ENCODE measurements around the gene PPARG.

The PPARG gene

DNA sequence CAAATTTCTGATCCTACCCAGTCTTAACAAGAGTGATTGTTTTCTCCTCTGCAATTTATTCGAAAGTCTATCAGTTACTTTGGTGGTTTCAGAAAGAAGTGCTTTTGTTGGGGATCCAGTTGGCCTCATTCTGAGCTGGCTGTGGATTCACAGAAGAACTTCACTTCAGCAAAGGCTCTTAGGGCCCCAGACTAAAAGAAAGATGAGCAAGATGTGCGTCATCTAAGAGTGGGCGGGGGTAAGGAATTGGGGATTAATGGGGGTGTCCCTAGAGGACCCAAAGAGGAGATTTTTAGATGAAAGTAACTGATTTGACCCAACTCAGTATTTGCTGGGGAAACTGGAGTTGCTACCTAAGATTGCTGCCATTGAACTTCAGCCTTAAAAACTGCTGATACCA is 131.5 kb downstream of the PPARG start:
- DNase-seq = no peak

DNA sequence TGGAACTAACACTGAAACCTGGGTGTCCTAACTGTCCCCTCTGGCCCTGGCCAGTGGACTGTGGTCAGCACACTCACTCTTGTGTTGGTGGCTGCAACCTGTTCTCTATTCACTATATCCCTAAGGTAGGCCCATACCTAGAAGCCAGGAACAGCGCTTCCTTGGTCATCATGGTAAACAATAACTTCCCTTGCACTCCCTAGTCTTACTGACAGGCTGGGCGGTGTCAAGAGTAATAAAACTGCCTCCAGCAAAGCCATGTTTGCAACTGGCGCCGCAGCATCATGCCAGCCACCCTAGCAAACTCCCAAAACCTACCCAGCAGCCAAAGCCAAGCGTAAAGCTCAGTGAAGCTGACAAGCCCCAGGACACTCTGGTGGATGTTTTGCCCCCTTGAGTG is 132.3 kb downstream of the PPARG start:
- no peak for DNase-seq

DNA sequence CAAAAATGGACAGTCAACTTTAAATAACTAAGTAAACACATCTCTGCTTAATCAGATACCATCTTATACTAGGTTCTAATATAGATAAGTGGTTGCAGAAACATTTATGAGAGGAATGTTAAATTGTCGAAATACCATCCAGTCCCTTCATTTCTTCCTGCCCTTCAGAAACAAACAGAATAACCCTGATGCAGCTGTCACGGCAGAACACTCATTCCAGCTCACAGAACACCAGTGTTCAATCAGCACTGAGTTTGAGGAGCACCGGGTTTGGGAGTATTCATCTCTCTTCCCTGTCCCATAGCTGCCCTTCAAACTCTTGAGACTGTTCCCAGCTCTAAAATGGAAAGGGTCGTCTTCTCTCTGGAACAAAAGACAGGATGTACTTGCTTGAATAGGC is 134.3 kb downstream of the PPARG start:
- DNase-seq = no peak

DNA sequence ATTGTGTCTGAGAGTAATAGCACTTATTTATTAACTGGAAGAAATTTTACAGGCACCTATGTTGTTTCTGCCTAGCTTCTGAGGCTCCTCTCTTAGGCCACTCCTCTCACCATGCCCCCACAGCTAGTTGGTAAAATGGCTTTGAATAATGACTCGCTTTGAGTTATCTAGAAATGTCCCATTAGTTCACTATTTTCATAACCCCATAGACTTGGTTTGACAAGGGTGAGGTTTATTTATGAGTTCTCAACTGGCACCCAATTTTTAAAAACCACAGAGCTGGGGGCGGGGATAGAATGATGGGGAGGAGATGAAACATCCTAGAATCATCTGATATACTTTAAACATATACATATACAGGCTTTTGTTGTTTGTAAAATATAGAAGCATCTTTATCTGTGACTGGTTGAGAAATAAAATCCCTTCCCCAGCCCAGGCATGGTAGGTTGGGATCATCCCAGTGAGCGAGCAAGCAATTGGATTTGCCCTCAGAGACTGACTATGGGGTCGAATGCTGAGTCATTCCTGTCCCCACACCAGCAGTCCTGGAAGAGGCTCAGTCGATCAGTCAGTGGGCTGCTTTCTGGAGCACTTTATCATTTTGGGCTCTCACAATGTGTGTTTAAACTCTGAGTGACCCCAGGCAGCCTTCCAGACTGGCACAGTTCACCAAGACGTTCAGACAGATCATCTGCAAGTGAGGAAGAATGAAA is 135.2 kb downstream of the PPARG start:
- DNase-seq = no peak

DNA sequence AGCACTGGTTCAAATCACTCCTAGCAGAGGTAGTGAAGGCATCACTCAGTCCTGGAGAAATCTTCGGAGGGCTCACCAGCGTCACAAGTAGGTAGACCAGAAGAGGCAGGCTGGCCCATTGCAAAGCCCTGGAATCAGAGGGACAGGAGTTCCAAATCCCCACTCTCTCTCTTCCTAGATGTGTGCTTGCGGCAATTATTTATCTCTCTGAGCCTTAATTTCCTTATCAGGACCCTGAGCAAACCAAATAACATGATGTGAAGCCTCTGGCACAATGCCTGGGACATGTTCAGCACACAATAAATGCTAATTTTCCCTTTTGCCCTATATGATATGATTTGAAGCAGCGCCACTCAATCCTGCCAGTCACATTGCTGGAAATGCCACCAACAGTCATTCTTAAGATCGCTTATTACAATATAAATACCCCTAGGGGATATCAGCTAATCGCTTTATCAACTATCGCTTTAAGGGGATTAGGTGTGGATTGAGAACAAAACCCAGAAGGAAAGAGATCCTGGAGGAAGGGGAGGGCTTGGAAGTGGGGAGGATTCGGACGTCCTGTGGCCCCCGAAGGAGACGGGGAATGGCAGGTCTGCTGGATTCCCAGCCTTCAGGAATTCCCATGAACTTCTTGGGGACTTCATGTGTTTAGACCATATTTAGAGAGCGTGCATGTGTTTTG is 135.9 kb downstream of the PPARG start:
- DNase-seq = no peak

DNA sequence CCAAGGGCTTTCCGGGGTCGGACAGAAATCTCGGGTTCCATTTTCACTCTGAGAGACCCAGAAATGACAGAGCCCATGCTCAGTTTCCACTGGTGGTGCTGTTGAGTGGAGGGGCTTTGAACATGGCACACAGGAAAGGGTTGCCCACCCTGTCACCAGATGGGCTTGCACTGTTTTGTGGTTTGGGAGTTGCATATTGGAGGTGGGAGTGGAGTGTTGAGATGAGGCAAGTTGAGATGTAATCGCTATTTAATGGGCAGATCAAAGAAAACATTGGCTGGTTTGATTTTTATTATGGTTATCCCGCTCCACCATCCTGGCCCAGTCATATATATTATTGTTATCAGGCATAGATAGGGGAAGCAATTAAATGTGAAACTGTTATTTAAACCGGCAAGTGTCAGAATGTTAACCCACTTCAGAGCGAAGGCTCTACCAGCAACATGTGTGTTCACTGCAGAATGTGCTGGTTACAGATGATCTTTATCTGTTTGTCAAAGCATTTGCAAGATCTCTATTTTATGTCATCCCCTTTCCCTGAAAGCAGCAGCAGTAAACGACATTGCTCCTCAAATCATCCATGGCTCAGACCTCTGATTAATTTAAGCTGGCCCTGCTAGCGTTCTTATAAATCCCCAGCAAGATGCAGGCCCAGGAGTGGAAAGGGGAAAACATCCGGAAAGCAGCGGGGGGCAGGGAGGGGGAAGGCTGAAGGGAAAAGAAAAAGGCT is 137.1 kb downstream of the PPARG start:
- no peak for DNase-seq

DNA sequence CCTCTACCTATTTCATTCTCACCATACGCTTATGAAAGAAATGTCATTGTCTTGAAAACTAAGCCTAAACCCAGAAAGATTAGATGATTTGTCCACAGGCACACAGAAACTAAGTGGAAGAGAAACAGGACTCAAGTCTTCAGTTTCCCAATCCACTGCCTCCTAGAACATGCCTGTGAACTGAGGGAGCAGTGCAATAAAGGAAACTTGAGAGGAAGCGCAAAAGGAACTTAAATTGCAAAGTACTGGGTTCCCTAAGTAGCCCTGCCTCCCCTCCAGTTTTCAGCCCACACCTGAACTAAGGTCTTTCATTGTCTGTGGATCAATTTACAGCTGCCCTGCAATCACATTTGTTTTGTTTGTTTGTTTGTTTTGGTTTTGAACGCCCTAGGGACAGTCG is 138.7 kb downstream of the PPARG start:
- no peak for DNase-seq

DNA sequence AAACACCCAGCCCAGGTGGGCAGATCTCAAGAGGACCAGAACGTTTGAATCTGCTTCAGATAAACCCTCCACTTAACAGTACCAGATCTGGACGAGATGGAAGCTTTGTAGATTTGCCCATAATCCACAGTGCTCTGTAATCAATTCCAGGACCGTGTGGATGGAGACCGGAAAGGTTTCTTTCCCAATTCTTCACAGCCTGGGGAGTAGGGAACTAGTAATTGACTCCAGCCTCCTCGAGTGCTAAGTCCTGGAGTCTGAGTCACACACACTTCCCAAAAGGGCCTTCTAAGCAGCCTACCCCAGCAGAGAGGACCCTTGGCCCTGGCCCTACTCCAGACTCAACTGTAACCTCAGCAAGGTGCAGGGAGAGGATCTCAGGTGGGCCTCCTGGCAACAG is 139.3 kb downstream of the PPARG start:
- no peak for DNase-seq

DNA sequence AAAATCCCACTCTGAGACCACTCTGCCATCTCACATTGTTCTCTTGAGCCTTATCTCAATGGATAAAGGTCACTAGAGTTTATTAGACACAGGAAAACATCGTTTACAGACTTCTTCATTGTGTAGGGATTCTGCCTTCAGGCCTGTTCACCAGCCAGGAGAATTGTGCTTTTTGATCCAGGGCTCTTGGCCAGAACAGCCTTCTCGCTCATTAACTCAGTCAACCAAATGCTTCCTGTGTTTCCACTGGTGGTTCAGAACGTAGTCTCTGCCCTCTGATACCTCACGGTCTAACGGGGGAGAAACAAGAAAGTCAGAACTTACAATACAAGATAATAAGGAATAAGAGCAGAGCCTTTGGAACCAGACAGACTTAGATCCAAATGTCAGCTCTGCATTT is 141.2 kb downstream of the PPARG start:
- no peak for DNase-seq

DNA sequence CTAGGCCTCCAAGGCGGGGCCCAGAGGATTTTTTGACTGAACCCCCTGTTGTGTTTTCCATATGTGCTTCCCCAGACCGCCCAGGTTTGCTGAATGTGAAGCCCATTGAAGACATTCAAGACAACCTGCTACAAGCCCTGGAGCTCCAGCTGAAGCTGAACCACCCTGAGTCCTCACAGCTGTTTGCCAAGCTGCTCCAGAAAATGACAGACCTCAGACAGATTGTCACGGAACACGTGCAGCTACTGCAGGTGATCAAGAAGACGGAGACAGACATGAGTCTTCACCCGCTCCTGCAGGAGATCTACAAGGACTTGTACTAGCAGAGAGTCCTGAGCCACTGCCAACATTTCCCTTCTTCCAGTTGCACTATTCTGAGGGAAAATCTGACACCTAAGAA is 145.0 kb downstream of the PPARG start:
- DNase-seq = no peak

DNA sequence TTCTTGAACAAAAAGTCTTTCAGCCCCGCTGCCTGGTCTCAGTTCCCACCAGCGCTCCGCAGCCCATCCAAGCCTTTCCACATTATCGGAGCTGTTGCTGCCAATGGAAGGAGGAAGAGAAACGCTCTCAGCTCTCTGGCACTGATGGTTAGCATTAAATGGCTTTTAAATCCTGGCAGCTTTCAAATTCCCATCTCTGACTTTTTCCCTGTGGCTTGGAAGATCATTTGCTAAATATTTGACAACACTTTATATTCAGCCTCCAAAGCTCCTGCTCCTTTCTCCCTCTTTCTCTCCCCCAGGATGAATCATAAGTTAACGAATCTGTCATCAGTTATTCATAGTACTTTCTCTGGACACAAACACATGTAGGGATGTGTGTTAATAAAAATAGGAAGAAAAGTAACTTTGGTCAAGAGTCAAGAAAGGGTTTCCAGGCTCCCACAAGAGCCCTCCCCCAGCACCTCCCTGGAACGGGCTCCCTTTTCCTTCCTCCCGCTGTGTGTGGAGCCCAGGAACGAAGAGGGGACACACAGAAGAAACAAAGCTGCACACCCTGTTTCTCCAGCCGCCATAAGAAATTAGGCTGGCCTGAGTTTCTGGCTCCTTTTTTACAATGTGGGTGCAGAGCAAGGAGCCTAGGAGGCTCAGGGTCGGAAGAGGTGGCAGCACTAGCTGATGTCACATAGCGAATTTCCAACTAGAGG is 147.8 kb downstream of the PPARG start:
- DNase-seq = no peak

DNA sequence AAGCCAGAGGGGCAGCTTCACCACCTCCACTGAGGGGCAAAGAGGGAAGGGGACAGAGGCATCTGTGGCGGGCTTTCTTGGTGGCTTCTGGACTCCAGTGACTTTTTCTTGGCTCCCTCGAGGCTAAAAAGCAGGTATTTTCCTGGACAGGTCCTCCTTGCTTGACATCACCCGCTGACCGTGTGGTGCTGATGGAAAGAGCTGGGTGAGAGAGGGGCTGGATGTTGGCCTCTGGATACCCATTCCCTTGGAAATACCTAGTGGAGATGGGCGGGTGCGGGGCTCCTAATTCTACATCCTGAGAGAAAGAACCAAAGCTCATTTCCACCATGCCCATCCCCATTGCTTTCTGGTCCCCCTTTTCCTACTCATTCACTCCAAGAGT is 148.3 kb downstream of the PPARG start:
- no peak for DNase-seq

DNA sequence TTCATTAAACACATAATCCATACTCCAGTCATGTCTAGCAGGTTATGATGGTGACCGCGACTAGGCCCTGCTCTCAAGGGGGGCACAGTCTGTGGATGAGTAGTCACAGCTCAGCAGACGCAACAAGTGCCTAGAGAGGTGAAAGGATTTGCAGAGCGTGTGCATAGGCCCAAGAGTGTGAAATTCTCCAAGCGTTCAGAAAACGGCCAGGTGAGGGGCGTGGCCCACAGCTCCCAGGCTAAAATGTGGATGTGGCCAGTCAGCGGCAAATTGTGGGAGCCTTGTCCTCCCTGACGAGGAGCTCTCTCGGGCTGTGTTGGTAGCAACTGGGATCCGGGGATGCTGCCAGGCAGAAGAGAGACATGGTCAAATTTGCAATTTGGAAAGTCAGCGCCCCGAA is 149.0 kb downstream of the PPARG start:
- DNase-seq = no peak

DNA sequence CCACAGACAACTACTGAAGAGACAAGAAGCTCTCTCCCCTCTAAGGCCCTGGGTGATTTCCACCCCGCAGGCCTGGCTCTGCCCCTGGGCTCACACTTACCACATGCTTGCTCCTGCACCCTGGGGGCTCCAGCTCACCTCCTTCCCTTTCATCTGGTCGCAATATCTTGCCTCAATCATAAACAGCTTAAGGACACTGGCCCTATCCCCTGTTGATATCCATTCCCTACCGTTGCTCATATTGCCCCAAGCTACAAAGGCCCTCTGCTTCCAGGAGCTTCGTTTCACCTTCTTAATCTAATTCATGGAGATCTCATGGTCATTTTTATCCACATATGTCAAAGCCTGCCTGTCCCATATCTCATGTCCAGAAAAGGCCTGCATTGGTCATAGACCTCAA is 149.4 kb downstream of the PPARG start:
- no peak for DNase-seq

DNA sequence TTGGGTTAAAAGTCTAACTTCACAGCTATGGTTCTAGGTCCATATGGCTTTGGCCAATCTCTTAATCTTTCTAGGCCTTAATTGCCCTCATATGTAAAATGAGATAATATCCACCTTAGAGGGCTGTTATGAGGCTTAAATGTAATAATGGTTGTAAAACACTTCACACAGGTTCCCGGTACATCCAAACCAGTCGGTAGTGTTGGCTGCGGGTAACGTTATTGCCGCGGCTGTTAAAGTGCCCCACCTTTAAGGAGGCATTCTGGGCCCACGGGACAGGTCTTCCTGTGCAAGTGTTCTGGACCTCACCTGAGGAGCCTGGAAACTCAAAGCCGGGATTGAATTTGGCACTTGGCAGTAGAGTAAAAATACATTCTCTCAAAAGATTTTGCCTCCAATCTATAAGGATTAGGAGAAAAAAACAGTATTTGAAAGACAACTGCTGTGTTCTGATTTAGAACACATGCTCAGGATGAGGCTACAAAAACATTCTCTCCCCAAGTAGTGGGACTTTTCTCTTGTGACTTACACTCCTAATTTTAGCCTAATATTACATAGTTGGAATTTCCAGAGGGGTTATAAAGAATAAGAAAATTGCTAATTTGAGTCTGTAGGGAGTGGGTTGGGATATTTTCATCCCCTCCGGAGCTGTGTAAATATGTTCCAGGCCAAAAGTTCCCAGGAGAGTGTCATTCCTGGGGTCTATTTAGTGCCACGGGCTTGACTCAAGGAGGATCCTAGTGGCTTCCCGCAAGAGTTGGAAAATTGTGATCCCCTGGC is 150.5 kb downstream of the PPARG start:
- no peak for DNase-seq

DNA sequence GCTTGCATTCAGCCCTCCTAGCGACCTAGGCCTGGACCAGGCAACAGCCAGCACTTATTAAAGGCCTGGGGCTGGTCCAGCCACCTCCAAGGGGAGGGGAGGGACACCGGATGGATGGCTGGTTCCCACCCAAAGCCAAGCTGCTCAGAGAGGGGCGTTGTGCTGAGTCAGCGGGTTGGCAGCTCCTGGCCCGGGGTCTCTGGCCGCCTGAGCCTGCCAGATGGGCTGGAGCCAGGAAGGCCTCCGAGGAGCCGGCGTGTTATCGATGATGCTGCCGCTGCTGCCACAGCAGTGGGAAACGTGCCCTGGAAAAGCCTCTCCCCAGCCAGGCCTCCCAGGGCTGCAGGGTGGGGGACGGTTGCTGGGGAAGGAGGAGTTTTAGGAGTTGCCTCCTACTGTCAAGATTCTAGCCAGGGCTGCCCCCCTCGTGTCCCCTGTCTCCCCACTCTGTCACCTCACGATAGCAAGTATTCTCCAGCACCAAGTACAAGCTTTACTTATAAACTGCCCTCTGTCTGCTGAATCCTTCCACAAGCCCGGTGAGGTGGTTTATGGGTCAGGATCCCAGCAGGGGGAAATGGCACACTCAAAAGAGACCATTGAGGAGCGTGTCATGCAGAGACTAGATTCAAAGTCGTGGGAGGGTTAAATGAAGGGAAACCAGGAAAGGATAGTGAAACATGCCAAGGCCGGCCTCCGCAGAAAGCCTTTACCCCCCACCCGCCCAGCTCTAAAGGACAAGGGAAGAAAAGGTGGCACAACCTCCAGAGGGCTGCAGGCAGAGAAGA is 152.3 kb downstream of the PPARG start:
- no peak for DNase-seq

DNA sequence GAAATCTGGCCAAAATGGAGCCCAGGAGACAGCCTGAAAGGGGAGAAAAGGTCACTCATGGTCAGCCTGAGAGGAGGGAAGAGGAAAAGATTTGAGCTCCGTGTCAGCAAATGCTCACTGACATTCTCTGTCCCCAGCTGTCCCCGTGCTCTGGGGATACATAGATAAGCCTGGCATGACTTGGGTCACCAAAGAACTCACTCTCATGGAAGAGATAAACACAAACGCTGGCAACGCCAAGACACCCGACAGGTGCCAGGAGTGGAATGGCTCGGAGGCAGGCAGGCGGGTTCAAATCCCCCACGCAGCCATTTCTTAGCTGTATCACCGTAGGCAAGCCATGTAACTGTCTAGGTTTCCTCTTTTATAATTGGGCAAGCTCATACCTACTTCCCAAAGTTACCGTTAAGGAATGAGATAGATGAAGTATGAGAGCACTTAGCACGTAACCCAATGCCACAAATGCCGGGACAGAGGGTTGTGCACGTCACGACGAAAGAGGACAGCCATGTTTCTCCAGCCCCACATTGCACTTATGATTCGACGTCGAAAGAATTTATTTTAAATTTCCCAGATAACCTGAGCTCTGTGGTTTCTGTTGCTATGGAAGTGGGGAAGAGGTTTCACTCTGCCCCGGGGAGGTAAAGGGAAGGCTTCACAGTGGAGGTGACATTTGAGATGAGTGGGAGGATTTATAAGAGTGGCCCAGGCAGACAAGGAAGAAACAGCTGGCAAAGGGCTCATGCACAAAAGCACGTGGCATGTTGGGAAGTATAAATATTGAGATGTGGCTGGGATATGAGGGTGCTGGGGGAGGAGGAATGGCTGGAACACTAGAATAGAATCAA is 154.0 kb downstream of the PPARG start:
- no peak for DNase-seq

DNA sequence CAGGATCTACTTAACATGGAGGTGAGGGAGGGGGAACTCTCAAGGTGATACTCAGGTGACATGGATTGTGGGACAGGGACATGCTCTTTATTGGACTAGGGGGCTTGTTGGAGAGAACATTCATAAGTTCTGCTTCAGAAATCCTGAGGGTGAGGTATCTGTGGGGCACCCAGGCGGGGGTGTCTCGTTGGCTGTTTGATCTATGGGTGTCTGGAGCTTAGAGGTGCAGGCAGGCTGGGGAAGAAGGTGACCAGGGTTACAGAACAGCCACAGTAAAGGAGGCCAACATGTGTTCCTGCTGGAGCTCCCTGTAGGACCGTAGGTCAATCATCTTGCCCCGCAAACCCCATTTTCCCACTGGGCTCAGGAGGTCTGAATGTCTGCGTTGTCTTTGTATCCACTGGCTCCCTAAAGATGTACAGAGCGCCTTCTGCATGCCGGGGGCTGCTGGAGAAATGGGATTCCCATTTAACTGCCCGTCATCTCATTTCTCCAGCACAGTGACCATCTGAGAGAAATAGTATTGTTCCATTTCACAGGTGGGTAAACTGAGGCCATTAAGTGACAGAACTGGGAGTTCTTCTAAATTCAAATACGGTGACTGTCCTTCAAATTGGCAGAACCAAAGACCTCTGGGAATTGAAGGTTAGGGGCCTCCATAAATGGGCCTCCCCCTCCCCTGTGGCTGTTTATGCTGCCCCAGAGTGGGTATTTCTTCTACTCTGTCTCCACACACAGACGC is 155.1 kb downstream of the PPARG start:
- no peak for DNase-seq

DNA sequence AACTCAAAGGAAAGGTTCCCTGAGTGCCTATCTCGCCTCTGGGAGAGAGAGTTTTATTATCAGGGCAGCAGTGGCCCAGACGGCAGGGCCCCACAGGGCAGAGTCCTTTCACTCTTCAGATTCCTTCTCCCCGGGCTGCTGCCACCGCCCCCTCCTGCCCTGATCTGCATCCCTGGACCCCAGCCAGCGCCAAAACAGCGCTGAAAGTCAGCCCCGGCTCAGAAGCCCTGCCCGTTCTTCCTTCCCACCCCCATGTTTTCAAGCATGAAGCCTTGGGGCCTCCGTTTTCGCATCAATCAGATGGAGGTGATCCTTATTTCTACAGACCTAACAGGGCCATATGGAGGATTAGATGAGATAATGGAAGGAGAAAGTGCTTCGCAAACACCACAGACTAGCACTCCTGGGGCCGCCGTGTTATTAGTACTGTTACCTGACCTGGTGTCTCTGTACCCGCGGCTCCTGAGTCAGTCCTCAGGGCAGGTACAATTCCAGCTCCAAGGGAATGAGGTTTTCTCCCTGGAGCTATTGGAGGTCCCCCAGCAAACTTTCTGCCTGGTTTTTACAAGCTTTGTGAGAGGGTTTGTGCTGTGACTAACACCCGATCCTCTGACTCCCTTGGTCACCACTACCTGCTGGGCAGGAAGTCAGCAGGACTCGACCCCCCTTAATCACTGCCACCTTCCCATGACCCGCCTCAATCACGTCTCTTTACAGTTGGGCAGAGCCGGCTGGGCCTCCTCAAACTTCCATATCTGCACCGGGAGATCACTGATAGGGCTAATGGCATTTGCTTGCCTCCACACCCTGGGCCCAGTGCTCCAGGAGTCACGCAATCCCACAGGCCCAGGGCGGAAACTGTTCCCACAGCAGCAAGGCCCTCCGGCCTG is 156.0 kb downstream of the PPARG start:
- DNase-seq = no peak

Measured in NCI-H1930 (cell line).